ENCODE data around the gene VPS9D1.

The VPS9D1 gene

DNA sequence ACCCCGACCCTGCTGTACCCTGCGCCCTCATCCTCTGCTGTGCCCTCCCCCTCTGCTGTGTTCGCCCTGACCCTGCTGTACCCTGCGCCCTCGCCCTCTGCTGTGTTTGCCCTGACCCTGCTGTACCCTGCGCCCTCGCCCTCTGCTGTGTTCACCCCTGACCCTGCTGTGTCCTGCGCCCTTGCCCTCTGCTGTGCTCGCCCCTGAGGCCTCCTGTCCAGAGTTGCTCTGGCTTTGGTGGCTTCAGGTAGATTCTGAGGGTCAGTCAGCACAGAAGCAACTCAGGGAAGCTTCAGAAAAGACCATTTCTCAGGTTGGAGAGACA lies 12.2 kb upstream of the VPS9D1 start:
- DNase-seq (ENCODE audit: low read depth): no peak

DNA sequence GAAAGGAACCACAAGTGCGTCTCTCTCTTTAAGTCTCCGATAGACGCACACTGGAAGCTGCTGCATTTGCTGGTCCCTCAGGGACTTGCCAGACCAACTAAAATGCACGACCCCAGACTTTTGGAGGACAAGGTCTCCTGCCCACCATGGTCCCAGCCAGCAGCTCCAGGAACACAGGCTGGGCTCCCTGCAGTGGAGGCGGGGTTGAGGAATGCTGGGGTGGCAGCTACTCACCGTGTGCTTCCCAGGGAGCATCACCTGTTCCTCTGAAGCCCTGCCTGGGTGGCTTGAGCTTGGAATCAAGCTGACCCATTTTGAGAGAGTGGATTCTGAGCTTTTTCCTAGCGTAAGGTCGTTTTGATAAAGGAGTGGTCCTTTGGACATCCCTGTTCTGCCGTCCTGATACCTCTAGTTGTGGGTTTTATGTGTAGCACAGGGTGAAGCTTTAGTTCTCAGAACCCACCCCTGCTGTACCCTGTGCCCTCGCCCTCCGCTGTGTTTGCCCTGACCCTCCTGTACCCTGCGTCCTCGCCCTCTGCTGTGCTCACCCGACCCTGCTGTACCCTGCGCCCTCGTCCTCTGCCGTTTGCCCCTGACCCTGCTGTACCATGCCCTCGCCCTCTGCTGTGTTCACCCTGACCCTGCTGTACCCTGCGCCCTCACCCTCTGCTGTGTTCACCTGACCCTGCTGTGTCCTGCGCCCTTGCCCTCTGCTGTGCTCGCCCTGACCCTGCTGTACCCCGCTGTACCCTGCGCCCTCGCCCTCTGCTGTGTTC lies 11.6 kb upstream of the VPS9D1 start:
- DNase-seq (ENCODE audit: low read depth): no peak

DNA sequence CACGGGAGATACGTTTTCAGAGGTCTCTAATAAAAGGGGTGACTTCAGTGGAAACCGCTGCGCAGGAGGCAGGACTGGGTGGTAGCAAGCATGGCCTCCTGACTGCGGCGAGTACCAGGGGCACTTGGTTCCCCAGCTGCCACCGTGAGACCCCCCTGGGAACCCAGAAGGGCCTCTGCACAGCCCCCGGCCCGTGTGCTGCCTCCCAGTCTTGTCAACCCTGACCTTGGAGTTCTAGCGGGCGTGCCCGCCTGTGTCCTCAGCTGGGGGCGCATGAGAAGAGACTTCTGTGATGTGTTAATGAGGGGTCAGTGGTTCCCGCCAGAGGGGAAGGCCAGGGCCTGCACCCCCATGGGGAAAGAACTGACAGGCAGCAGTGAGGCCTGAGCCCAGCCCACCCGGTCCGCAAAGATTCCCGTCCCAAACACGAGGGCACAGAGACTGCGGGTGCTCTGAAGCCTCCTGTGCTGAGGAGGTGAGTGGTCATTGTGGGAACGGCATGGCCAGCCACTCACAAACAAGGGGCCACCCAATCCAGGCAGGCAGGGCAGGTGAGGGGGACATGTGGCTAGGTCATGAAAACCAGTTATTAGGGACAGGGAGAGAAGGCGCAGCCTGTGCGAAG lies 10.0 kb upstream of the VPS9D1 start:
- no peak for DNase-seq (ENCODE audit: low read depth)

DNA sequence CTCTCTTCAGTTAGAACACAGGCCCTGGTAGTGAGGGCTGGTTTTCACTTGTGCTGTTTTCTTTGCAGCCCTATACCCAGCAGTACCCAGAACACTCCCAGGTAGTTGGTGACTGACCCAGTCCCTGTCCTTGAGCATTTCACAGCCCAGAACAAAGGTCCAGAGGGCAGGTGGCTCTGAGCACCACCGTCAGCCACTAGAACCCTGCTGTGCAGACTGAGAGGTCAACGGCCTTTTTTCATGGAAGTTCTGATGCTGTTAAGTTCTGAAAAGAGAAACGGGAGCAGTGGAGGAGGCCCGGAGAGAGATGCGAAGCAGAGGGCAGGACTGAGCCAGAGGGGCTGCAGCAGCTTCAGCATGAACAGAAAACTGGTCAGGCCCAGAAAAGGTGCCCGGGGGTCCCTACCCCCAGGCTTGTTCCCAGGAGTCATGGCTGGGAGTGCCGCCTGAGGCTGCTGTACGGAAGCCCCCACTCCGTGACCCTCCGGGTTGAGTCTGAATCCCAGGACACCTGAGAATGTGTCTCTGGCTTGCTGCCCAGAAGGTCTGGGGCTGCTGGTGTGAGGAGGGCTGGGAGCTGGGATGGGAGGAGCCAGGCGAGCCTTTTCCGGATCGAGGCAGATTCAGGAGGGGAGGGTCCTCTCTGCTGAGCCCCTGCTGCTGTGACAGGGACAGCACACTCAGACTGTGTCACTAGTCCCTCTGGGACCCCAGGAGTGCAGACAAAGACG lies 9.3 kb upstream of the VPS9D1 start:
- no peak for DNase-seq (ENCODE audit: low read depth)

DNA sequence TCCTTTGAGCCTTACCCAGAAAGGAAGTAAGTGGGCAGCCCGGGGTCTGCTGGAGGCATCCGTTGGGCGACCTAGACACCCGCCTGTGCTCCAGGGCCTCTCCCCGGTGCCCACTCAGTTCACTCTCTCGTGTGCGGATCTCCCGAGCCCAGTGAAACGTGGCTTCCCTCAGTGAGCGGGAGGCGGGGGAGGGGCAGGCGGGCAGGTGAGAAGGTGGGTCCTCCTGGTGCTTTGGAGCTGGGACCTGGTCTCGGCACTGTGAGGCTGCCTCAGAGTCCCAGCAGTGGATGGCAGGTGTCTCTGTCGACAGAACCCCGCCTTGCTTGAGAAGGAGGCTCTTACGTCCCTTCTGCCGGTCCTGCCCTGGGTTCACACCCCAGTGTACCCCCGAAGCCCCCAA lies 8.6 kb upstream of the VPS9D1 start:
- no peak for DNase-seq (ENCODE audit: low read depth)

DNA sequence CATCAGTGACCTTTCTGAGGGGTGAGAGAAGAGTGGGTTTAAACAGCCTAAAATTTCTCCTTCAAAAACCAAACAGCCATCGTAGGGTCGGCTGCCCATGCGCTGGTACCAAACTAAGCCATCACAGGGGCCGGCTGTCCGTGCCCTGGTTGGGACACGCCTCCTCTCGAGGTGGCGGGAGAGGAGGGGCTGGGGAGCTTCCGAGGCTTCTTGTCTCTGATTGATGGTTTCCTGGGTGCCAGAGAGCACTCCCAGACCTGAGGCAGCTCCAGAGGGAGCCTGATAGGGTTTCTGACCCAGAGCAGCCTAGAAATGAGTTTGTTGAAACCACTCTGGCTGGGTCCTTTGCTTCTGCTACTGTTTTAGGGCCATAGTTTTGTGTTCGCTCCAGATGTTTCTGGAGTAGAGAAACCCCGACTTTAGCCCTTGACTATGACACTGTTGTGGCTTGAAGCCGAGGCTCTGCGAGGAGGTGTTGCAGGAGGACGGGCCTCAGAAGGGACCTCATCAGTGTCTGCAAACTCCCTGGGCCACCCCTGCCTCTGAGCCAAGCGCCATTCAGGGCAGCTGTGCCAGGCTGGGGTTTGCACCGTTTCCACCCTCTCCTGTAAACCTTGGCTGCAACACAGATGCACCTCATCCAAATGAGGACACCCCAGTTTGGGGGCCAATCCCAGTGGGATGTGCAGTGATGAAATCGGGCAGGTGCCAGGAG lies 6.9 kb upstream of the VPS9D1 start:
- DNase-seq (ENCODE audit: low read depth): no peak

DNA sequence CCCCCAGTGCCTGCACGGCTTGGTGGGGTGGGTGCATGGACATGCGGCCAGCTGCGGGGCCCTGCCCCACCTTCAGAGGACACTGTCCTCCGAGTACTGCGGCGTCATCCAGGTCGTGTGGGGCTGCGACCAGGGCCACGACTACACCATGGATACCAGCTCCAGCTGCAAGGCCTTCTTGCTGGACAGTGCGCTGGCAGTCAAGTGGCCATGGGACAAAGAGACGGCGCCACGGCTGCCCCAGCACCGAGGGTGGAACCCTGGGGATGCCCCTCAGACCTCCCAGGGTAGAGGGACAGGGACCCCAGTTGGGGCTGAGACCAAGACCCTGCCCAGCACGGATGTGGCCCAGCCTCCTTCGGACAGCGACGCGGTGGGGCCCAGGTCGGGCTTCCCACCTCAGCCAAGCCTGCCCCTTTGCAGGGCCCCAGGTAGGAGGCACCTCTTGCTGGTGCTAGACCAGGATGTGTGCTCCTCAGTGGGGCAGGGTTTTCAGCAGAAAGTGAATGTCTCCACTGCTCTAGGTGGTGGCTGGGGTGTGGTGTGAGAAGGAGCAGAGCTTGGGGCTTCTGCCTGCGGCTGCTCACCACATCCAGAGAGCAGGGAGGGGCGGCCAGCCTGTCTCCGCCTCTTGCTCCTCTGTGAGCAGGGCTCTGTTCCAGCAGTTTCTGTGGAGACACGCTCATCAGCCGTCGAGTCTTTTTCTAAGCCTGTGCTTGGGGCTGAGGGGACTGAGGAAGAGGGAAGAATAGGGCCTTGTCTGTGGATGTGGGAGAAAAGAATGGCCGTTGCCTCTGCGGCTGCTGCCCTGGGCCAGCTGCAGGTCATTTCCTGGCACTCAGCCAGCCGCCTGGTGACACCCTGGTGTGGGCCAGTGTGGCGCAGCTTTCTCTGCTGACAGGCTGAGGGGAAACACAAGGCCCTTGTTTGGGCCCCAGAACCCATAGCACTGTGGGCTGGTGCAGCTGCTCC lies 2.9 kb upstream of the VPS9D1 start:
- no peak for DNase-seq (ENCODE audit: low read depth)

DNA sequence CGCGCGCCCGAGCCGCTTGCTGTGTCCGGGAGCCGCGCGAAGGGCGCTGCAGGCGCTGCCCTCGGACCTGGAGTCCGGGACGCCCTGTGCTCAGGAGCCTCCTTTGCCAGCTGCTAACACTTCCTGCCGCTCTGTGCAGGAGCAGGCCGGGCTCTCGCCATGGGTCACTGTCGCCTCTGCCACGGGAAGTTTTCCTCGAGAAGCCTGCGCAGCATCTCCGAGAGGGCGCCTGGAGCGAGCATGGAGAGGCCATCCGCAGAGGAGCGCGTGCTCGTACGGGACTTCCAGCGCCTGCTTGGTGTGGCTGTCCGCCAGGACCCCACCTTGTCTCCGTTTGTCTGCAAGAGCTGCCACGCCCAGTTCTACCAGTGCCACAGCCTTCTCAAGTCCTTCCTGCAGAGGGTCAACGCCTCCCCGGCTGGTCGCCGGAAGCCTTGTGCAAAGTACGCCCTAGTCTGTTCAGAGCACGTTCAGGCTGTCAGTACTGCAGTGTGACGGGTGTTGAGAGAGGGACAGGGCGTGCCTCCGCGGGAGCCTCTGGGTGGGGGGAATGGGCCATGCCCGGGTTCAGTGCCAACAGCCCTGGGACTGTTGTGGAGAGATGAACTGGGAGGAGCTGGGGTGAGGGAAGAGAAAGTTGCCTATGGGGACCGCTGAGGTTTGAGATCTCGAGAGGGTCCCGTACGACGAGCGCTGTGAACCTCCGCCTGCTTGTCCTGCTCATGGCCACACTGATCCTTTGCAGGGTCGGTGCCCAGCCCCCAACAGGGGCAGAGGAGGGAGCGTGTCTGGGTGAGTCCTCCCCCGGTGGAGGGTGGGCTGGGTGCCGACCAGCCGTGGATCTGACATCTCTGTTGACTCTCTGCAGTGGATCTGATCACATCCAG lies 1.9 kb upstream of the VPS9D1 start:
- no peak for DNase-seq (ENCODE audit: low read depth)

DNA sequence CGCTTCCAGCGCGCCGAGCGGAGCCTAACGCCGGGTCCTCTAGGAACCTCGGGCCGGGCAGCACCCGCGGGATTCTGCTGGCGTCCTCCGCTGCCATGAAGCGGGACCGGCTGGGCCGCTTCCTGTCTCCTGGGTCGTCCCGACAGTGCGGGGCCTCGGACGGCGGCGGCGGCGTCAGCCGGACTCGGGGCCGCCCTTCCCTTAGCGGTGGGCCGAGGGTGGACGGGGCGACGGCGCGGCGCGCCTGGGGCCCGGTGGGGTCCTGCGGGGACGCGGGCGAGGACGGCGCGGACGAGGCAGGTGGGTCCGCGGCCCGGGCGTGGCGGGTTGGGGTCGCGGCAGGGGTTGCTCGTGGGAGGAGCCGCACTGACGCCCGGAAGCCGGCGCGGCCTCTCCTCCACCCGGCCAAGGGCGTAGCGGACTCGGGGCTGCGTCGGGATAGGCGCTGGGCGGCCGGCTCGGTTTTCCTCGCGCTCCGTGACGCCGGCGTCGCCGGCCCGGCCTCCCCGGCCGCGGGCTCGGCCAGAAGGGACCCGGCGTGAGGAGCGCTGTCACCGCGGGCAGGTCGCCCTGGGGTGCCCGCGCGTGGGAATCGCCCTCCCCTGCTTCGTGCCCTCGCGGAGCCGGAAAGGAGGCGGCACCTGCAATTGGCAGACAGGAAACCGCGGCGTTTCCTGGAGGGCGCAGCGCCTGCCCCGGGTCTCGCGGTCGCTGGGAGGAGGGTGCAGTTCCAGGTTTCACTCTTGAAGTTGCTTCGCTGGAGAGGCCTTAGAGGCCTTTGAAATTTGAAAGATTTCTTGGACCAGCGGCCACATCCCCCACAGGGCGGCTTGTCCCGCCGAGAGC lies 1.1 kb upstream of the VPS9D1 start:
- peak; percentile 60 for DNase-seq (ENCODE audit: low read depth)

DNA sequence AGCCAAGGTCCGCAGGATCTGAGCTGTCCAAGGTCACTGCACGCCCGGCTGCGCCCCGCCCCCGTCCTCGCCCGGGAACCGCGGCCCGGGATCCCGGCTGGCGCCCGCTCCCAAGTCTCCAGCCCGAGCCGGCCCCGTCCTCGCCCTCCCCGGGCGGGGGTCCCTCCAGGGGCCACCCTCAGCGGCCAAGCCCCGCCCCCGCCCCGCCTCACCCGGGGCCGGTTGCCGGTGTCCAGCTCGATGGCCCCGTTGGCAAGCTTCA lies 216 bp downstream of the VPS9D1 start:
- DNase-seq (ENCODE audit: low read depth): peak; percentile 29

DNA sequence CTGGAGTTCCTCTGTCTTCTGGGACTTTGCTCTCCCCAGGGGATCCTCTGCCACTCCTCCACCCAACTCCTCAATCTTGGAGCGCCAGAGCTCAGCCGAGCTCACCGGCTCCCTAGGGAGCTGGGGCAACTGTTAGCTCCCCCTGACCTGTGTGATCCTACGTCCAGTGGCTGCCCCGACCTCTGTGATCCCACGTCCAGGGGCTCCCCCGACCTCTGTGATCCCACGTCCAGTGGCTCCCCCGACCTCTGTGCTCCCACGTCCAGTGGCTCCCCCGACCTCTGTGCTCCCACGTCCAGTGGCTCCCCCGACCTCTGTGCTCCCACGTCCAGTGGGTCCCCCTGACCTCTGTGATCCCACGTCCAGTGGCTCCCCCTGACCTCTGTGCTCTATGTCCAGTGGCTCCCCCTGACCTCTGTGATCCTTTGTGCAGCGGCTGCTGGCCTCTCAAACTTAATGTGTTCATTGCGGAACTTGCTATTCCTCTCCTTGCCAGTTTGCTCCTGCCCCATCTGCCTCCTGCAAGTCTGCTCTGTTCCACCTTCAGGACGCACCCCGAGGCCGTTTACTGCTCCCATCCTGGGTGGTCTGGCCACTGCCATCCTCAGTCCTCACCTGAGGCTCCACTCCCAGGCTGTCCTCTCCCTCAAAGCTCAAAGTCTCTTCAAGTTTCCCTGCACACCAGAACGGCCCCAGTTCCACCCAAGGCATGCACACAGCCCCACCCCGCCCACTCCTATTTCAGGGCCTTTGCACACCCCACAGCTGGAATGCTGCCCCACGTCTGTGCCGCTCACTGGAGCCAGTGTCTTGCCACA lies 2.8 kb downstream of the VPS9D1 start:
- DNase-seq (ENCODE audit: low read depth): no peak

DNA sequence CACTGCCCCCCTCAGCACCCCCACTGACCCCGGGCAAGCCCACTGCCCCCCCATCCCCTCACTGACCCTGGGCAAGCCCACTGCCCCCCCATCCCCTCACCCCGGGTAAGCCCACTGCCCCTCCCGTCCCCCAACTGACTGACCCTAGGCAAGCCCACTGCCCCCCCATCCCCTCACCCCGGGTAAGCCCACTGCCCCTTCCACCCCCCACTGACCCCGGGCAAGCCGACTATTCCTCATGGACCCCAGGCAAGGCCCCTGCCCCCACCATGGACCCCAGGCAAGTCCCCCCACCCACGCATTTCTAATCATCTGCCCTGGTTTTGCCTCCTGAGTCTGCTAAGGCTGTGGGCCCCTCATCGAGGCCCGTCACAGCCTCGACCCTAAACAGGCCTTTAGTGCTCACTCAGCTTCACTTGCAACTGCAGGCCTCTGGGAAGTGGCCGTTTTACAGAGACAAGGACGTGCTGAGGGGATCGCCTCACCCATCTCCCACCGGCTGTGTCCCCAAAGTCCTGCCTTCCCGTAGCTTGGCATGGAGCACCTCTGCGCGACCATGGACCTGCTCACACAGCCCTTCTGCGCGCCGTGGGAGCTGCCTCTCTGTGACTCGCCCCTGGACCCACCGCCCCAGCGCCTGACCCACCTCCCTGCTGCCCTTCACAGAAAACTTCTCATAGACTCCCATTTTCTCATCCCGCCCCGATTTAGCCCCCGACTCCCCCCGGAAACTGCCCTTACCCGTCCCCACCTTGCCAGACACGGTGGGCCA lies 3.6 kb downstream of the VPS9D1 start:
- DNase-seq (ENCODE audit: low read depth): no peak

DNA sequence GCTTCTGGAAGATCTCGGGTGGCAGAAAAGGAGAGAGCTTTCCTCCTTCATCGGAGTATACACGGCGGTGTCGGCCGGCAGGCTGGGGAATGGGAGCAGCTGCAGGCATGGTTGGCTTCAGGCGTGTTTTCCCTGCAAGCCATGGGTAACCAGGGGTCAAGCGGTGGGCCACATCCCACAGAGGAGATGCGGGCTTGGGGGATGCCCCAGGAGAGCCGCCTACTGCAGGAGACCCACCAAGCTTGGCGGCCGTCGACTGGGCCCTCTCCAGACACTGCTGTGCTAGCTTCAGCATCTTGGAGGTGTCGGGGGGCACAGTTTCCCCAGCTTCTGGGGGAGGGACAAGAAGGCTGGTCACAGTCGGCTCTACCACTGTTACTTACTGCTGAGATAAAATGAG lies 4.2 kb downstream of the VPS9D1 start:
- DNase-seq (ENCODE audit: low read depth): no peak

DNA sequence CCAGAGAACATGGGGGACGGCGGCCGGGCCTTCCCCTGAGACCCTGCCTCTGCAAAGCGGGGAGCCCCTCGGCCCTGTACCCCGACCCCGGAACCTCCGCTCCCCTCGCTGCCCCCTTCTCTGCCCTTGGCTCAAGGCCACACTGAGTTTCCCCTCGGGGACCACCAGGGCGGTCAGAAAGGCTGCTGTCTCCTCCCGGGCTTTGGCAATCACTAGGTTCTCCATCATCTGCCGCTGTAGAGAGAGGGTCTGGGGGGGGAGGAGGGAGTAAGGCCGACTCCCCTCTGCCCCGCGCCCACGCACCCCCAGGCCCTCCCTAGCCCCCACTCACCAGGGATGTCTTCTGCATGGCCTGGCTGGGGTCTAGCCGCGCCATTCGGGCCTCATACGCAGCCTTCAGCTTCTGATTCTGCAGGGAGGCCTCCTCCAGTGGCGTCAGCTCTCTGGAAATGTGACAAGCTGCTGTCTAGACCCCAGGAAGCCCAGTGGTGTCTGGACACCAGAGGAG lies 8.4 kb downstream of the VPS9D1 start:
- peak; percentile 18 for DNase-seq (ENCODE audit: low read depth)

DNA sequence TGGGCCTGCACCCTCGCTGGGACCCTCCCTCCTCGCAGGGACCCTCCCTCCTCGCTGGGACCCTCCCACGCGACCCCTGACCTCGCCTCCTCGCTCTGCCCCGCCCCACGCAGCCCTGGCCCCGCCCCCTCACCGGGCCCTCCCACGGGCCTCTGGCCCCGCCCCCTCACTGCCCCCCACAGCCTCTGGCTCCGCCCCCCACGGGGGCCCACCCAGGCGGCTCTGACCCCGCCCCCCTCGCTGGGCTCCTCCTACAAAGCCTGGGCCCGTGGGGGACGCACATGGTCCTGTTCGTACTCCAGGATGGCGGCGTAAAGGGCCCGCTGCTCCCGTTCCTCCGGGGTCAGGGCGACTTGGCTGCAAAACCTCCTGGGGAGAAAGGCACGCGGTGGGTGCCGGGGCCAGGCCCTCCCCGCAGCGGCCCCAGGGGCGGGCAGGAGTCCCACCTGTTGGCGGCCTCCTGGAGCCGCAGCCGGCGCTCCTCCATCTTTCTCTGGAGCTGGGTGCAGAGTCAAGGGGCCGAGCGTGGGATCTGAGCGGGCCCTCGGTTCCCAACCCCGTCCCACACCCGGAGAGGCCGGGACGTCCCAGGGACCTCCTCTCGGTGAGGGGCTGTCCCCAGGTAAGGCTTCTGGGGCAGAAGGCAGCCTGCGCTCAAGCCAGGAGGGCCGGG lies 9.0 kb downstream of the VPS9D1 start:
- peak; percentile 66 for DNase-seq (ENCODE audit: low read depth)

DNA sequence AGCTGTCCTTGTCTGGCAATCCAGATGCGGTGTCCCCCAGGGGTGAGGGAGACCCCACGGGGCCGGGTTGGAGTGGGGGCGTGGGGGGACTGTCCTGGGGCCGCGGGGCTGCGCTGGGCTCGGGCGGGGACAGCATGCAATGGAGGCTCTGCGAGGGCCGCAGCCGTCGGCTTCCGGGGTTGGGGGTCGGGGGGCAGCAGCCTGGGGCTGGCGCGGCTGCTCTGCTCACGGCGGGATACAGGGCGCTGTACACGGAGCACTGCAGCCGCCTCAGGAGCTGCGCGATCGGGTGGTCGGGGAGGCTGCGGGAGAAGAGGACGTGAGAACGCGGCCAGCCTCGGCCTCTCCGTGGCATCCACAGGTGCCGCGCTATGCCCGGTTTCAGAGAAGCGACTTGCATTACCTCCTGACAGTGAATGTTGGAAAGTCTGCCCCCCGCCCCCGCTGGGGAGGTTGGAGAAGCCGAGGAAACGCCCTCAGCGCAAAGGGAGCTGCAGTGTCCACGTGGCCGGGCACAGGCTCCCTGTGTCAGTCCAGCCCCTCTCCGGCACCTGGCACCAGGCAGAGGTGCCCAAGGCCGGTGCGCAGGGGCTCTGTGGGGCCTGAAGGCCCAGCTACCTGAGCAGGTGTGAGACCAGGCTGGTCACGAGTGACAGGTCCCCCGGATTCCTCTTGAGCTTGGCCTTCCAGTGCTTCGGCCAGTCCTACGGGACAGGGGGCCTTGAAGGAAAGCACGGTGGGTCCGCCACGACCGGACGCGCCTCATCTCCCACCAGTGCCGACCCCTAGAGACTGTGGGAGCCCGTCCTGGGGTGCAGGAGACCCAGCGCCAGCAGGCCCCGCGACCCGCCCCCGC lies 9.8 kb downstream of the VPS9D1 start:
- no peak for DNase-seq (ENCODE audit: low read depth)
